Adipocyte (in vitro differentiated cells): ENCODE results near the gene DOCK6.

Experiments used
- DNase-seq: peaks from one replicate; pipeline ENCODE4 v3.0.0-alpha.2; 2015; ENCODE audit warnings: low read depth
- H3K27me3 ChIP-seq: replicated peaks from 2 replicates; pipeline ENCODE4 v1.7.0; 2013; ENCODE audit warnings: mild to moderate bottlenecking, low read length, moderate library complexity; ENCODE audit not compliant: control insufficient read depth, insufficient read depth
- H3K36me3 ChIP-seq: 2 replicates; pipeline ENCODE4 v1.7.0; 2013; ENCODE audit warnings: low read length, mild to moderate bottlenecking, moderate library complexity; ENCODE audit not compliant: control insufficient read depth, insufficient read depth, severe bottlenecking
- H3K4me1 ChIP-seq: 2 replicates; pipeline ENCODE4 v1.7.0; 2013; ENCODE audit warnings: mild to moderate bottlenecking, low read length, moderate library complexity; ENCODE audit not compliant: control insufficient read depth, insufficient read depth
- H3K4me3 ChIP-seq: 2 replicates; pipeline ENCODE4 v1.7.0; 2013; ENCODE audit warnings: mild to moderate bottlenecking, low read length, moderate library complexity
- H3K9ac ChIP-seq: 2 replicates; pipeline ENCODE4 v1.7.0; 2013; ENCODE audit warnings: mild to moderate bottlenecking, low read length, moderate library complexity
- H3K9me3 ChIP-seq: 2 replicates; pipeline ENCODE4 v1.7.0; 2013; ENCODE audit warnings: mild to moderate bottlenecking, low read length, moderate library complexity; ENCODE audit not compliant: control insufficient read depth

Gene DOCK6, protein sequence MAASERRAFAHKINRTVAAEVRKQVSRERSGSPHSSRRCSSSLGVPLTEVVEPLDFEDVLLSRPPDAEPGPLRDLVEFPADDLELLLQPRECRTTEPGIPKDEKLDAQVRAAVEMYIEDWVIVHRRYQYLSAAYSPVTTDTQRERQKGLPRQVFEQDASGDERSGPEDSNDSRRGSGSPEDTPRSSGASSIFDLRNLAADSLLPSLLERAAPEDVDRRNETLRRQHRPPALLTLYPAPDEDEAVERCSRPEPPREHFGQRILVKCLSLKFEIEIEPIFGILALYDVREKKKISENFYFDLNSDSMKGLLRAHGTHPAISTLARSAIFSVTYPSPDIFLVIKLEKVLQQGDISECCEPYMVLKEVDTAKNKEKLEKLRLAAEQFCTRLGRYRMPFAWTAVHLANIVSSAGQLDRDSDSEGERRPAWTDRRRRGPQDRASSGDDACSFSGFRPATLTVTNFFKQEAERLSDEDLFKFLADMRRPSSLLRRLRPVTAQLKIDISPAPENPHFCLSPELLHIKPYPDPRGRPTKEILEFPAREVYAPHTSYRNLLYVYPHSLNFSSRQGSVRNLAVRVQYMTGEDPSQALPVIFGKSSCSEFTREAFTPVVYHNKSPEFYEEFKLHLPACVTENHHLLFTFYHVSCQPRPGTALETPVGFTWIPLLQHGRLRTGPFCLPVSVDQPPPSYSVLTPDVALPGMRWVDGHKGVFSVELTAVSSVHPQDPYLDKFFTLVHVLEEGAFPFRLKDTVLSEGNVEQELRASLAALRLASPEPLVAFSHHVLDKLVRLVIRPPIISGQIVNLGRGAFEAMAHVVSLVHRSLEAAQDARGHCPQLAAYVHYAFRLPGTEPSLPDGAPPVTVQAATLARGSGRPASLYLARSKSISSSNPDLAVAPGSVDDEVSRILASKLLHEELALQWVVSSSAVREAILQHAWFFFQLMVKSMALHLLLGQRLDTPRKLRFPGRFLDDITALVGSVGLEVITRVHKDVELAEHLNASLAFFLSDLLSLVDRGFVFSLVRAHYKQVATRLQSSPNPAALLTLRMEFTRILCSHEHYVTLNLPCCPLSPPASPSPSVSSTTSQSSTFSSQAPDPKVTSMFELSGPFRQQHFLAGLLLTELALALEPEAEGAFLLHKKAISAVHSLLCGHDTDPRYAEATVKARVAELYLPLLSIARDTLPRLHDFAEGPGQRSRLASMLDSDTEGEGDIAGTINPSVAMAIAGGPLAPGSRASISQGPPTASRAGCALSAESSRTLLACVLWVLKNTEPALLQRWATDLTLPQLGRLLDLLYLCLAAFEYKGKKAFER (N-terminal part only)

DNA sequence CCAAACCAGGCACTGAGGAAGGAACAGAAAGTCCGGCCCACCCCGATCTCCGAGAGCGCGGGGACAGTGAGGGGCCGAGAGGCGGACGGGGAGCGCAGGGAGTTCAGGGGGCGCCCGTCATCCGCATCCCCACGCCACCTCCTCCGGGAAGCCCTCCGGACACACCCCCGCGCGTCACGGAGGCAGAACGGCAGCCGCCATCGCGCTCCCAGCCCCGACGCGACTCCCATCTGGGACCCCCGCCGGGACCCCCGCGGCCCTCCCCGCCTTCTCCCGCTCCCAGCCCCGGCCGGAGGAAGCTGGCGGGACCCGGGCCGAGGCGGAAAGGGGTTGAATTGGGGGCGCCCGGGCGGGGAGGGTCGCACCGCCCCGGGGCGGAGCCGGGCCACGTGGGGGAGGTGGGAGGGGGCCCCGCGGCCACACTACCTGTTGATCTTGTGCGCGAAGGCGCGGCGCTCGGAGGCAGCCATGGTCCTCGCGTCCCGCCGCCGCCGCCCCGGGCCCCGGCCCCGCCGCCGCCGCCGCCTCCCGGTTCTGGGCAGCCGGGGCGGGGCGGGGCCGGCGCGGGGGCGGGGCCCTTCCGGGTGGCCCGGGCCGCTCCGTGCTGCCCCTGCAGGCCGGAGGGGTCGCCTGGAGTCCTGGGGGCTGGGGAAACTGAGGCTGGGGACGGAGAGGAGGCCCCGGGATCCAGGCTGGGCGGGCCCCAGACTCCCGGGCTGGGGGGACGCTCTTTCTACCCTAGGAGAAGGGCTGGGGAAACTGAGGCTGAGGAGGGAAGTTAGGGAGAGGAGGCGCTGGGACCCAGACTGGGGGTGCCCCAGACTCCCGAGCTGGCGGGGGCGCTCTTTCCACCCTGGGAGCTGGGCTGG, at the start of gene DOCK6:
TSS of gene DOCK6 (minus strand) at position 554 of the 869 bp plus-strand sequence. CDS start at position 470, 84 bp downstream.
- Histone ChIP-seq H3K4me3 (peak within 1 kb of the TSS; percentile 86), H3K36me3 (no peaks in the 10 kb centered on the region), H3K4me1 (peaks cover 3% of the 10 kb centered on the region), H3K9ac (peak within 1 kb of the TSS; percentile 82), H3K27me3 (no peaks in the 10 kb centered on the region), H3K9me3 (no peaks in the 10 kb centered on the region)
- peak; percentile 72 for DNase-seq

DNA sequence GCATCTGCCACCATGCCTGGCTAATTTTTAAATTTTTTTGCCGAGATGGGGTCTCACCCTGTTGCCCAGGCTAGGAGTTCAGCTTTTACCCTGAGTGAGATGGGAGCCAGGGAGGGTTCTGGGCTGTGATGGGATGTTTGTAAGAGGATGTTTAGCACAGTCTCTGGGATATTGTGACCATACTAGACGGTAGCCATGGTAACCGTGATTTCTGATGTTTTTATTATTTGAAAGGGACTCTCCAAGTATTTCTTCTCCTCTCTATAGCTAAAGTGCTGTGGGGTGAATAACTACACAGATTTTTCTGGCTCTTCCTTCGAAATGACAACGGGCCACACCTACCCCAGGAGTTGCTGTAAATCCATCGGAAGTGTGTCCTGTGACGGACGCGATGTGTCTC, 44.0 kb upstream of the DOCK6 start:
- peaks cover 13% of the 10 kb centered on the region for H3K27me3 ChIP-seq

DNA sequence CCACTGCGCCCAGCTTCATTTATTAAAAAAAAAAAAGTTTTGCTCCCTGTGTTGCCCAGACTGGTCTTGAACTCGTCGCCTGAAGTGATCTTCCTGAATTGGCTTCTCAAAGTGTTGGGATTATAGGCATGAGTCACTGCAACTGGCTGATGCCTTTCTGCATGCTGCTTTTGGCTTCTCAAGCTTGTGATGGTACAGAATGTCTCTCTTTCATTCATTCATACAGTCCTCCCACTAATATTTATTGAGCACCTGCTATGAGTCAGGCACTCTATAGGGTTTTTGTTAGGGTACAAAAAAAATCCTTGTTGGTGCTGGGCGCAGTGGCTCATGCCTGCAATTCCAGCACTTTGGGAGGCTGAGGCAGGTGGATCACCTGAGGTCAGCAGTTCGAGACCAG, 42.6 kb upstream of the DOCK6 start:
- Histone ChIP-seq H3K36me3 (no peaks in the 10 kb centered on the region), H3K4me3 (no peak overlapping the region), H3K9ac (no peak overlapping the region), H3K4me1 (no peaks in the 10 kb centered on the region), H3K9me3 (no peaks in the 10 kb centered on the region), H3K27me3 (peaks cover 18% of the 10 kb centered on the region)
- DNase-seq = no peak

More for the DNA sequence above, 44.0 kb upstream of the DOCK6 start:
- Histone ChIP-seq H3K9ac (no peak overlapping the region), H3K4me3 (no peak overlapping the region), H3K4me1 (no peaks in the 10 kb centered on the region), H3K36me3 (no peaks in the 10 kb centered on the region), H3K9me3 (no peaks in the 10 kb centered on the region)
- DNase-seq = no peak

DNA sequence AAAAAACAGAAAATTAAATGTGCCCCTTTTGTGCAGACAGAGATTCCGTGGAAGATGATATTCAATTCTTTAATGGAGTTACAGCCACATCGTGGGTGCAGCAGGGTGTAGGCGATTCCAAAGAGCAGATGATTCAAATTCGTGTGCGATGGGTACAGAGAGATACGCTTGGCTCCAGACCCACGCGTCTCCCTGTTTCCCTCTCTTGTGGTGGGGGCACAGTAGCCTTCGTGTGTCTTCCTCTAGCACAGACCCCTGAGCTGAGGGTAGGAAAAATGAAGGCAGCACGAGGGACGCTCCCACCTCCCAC, 38.4 kb upstream of the DOCK6 start:
- Histone ChIP-seq H3K4me1 (peaks cover 14% of the 10 kb centered on the region), H3K27me3 (peaks cover 14% of the 10 kb centered on the region), H3K36me3 (no peaks in the 10 kb centered on the region), H3K9me3 (no peaks in the 10 kb centered on the region), H3K9ac (no peak overlapping the region), H3K4me3 (no peak overlapping the region)
- DNase-seq = no peak

DNA sequence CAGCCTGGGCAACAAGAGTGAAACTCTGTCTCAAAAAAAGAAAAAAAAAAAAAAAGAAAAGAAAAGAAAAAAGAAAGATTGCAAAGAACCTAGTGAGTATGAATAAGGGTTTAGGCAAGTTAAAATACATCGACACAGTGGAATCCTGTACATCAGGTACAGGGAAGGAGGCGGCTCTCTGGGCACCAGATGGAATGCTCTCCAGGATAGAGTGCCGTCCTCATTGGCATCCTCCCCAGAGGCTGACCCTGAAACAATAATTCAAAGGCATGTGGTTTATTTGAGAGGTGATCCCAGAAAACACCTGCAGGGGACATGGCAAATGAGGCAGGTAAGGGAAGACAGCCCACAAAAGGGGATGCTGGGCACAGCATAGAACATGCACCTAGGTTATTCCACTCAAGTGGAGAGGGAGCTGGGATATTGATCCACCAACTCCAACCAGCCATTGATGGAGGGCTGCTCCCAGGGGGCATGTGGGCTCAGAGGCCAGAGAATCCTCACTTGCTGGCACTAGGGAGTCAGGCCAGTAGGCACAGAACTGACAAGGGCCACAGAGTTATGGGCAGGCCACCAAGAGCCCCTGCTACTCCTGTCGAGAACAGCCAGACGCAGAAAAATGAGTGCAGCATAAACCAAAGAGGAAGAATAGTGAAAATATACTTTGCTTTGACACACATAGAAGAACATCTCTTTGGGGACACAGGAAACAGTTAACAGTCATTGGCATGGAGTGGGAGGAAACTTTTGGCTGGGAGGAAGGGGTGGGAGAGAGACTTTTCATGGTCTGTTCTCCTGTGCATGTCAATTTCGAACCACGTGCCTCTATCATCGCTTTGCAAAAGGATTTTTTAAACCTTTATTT, 37.9 kb upstream of the DOCK6 start:
- no peak overlapping the region for H3K9ac ChIP-seq
- peaks cover 16% of the 10 kb centered on the region for H3K4me1 ChIP-seq
- H3K9me3 ChIP-seq = no peaks in the 10 kb centered on the region
- no peak overlapping the region for H3K4me3 ChIP-seq
- no peaks in the 10 kb centered on the region for H3K36me3 ChIP-seq
- peaks cover 14% of the 10 kb centered on the region for H3K27me3 ChIP-seq
- DNase-seq = no peak

DNA sequence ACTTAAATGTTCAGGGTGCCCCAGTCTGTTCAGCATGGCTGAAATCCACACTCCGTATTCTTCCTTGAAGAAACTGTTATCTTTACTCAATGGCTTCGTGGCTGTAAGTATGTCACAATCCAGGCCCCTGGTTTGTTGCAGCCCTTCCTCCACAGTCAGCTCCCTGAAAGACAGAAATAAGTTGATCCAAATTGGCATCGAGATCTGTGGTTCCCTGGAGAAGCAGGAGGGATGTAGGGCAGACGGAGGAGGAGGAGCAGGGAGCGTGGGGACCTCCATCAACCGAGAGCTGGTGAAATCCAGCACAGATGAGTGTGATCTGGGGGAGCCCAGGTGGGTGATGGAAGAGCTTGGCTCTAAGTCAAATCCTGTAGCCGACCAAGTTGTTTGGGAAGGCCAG, 33.9 kb upstream of the DOCK6 start:
- no peaks in the 10 kb centered on the region for H3K9me3 ChIP-seq
- H3K4me3 ChIP-seq = no peak overlapping the region
- H3K27me3 ChIP-seq = peaks cover 14% of the 10 kb centered on the region
- no peaks in the 10 kb centered on the region for H3K36me3 ChIP-seq
- H3K4me1 ChIP-seq = peaks cover 20% of the 10 kb centered on the region
- peak; percentile 35 for DNase-seq
- H3K9ac ChIP-seq = peak overlapping the region; percentile 44

DNA sequence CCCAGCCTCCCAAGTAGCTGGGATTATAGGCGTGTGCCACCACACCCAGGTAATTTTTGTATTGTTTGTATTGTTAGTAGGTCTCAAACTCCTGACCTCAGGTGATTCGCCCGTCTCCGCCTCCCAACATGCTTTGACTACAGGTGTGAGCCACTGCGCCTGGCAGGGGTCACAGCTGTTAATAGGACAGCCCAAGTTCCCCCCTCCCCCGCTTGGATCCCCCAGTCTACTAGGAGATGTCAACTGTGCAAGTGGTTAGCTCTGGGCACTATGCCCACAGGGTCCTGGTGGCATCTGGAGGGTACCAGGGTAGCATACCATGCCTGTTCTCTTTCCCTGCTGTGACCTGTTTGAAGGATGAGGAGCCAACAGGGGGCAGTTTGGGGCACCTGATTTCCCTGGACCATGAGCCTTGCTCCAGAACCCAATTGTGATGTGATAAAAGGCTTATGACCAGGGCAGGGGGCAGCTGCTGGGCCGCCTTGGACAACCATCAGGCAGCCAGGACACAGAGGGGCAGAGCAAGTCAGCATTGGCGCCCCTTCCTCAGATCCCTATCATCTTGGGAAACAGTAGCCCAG, 33.4 kb upstream of the DOCK6 start, which contains the start of gene TSPAN16:
TSS of gene TSPAN16 (plus strand) at position 496 of the 581 bp plus-strand sequence. CDS start 138 bp downstream, outside the sequence.
- Histone ChIP-seq H3K9me3 (no peaks in the 10 kb centered on the region), H3K27me3 (peaks cover 11% of the 10 kb centered on the region), H3K4me1 (peaks cover 20% of the 10 kb centered on the region), H3K9ac (peak within 1 kb of the TSS; percentile 44), H3K4me3 (no peak within 1 kb of the TSS), H3K36me3 (no peaks in the 10 kb centered on the region)
- no peak for DNase-seq

DNA sequence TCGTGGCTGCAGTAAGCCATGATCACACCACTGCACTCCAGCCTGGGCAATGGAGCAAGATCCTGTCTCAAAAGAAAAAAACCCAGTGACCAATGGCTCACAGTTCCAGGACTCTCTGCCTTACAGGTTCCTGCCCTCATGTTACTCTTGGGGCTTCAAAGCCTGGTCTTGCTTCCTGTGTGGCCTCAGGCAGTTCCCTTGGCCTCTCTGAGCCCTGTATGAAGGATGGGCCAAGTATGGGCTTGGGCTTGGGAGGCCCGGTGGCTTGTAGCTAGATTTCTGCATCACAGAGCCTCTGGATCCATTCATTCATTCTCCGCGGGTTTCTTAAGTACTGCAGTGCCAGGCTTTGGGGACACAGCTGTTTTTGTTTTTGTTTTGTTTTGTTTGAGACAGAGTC, 32.9 kb upstream of the DOCK6 start:
- Histone ChIP-seq H3K9ac (no peak overlapping the region), H3K4me1 (peaks cover 20% of the 10 kb centered on the region), H3K9me3 (no peaks in the 10 kb centered on the region), H3K27me3 (peaks cover 7% of the 10 kb centered on the region), H3K36me3 (no peaks in the 10 kb centered on the region), H3K4me3 (no peak overlapping the region)
- no peak for DNase-seq

DNA sequence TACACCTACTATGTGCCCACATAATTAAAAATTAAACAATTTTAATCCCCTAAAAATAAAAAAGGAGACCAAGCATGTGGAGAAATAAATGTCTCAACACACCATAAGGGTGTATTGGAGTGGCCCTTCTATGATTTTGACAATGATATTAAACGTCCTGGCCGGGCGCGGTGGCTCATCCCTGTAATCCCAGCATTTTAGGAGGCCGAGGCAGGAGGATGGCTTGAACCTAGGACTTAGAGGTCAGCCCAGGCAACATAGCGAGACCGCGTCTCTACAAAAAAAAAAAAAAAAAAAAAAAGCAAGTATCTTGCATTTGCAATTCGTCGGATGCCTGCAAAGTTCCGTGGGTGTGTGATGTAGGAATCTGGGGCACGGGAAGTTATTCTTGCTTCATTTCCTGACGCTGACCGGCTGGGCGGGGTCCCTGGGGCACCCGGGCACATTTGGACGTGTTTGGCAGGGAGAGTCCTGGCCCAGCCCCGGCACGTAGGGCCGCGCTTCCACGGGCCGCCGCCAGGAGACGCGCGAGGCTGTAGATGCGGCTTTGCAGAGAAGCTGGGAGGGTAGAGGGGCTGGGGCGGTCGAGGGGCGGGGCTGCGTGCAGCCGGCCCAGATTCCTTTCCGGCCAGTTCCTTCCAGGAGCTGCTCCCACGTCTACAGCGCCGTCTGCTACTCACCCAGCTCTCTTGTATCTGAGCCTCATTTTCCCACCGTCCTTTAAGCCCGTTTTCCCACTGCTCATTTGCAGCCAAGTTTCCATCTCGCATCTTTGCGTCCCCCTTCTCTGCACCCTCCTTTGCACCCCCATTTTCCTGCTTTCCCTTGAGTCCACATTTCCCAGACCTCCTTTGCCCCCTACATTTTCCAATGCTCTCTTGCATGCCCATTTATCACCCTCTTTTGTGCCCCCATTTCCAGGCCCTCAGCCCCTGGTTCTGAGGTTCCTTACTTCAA, 31.4 kb upstream of the DOCK6 start:
- Histone ChIP-seq H3K4me3 (peak overlapping the region; percentile 66), H3K9ac (peak overlapping the region; percentile 71), H3K27me3 (no peaks in the 10 kb centered on the region), H3K36me3 (no peaks in the 10 kb centered on the region), H3K9me3 (no peaks in the 10 kb centered on the region), H3K4me1 (peaks cover 20% of the 10 kb centered on the region)
- DNase-seq = peak; percentile 98
